GM23338 (cell line): ENCODE results near the gene RAP1GAP2.
A peak's percentile ranks its signal among the peaks of the same experiment; 100 is the strongest.

Experiments used
- EZH2 ChIP-seq: fragments of 200-600 bp; sonication (generic); IDR thresholded peaks from one replicate; pipeline ENCODE4 v1.8.0; 2017; ENCODE audit warnings: antibody characterized with exemption, mild to moderate bottlenecking, low read depth; ENCODE audit not compliant: unreplicated experiment
- EZH2phosphoT487 ChIP-seq: fragments of 200-600 bp; sonication (generic); IDR thresholded peaks from one replicate; pipeline ENCODE4 v1.8.1; 2018; ENCODE audit warnings: antibody characterized with exemption; ENCODE audit not compliant: unreplicated experiment
- JUNB ChIP-seq: IDR thresholded peaks from one replicate; pipeline ENCODE4 v1.6.1; 2016; ENCODE audit warnings: antibody characterized with exemption; ENCODE audit not compliant: unreplicated experiment
- POLR2AphosphoS5 ChIP-seq: IDR thresholded peaks from 2 replicates; pipeline ENCODE4 v1.6.1; 2016; ENCODE audit warnings: antibody characterized with exemption, low read depth
- ZNF114 ChIP-seq: fragments of 250-450 bp; sonication (Bioruptor Pico); IDR thresholded peaks from 2 replicates; pipeline ENCODE4 v1.5.0; 2020; ENCODE audit warnings: mild to moderate bottlenecking, moderate library complexity
- TF ChIP-seq, protein P1 (sequence below), 2 experiments: fragments of 200-600 bp in 1 of 2; sonication (generic) in 1 of 2; conservative IDR thresholded peaks; 2 replicates each; pipeline versions ENCODE4 v1.5.1 to v1.6.1; 2016 to 2017; ENCODE audit warnings: antibody characterized with exemption in 2 of 2, low read depth in 2 of 2, mild to moderate bottlenecking in 2 of 2, moderate library complexity in 1 of 2
- TF ChIP-seq, protein P2 (sequence below): IDR thresholded peaks from one replicate; pipeline ENCODE4 v1.6.1; 2018; ENCODE audit warnings: antibody characterized with exemption; ENCODE audit not compliant: unreplicated experiment

DNA sequence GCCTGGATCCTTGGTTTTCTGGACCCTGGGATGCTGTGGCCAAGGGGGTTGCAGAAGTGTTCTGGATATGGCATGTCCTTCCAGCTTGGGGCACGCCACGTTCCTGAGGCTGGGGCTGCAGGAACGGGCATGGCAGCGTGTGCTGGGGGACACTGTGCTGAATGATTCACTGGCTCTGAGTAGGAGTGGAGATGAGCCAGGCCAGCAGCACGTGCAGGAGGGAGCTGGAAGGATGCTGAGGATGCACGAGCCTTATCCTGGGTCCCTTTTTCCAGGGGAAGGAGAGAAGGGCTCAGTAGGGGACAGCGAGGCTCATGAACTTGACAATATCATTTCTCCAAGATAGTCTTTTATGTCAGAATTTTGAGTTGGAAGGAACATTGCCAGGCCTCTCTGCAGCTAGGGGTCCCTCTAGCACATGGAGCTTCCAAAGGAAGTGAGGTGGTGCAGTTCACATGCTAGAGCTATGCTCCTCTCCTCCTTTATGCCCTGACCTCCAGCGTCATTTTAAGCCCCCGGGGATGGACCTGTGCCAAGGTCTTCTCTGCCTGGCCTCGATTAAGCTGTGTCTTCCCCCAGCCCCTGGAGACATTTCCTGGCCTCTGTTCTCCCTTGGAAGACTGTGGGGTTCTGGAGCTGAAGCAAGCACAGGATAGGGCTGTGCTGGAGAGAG lies 141.2 kb downstream of the RAP1GAP2 start:
- TF ChIP-seq, protein P1, sequence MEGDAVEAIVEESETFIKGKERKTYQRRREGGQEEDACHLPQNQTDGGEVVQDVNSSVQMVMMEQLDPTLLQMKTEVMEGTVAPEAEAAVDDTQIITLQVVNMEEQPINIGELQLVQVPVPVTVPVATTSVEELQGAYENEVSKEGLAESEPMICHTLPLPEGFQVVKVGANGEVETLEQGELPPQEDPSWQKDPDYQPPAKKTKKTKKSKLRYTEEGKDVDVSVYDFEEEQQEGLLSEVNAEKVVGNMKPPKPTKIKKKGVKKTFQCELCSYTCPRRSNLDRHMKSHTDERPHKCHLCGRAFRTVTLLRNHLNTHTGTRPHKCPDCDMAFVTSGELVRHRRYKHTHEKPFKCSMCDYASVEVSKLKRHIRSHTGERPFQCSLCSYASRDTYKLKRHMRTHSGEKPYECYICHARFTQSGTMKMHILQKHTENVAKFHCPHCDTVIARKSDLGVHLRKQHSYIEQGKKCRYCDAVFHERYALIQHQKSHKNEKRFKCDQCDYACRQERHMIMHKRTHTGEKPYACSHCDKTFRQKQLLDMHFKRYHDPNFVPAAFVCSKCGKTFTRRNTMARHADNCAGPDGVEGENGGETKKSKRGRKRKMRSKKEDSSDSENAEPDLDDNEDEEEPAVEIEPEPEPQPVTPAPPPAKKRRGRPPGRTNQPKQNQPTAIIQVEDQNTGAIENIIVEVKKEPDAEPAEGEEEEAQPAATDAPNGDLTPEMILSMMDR (conservative IDR thresholded peaks at IDR 0.05; ENCODE audit: low read depth in 2 of 2), result peak in 1 of 2 experiments; percentile 40; a peak in 2 of 4 replicates
- TF ChIP-seq EZH2phosphoT487 (no peak), JUNB (no peak), ZNF114 (CRISPR knock-in tag) (no peak), EZH2 (no peak), POLR2AphosphoS5 (no peak)
- TF ChIP-seq, protein P2, sequence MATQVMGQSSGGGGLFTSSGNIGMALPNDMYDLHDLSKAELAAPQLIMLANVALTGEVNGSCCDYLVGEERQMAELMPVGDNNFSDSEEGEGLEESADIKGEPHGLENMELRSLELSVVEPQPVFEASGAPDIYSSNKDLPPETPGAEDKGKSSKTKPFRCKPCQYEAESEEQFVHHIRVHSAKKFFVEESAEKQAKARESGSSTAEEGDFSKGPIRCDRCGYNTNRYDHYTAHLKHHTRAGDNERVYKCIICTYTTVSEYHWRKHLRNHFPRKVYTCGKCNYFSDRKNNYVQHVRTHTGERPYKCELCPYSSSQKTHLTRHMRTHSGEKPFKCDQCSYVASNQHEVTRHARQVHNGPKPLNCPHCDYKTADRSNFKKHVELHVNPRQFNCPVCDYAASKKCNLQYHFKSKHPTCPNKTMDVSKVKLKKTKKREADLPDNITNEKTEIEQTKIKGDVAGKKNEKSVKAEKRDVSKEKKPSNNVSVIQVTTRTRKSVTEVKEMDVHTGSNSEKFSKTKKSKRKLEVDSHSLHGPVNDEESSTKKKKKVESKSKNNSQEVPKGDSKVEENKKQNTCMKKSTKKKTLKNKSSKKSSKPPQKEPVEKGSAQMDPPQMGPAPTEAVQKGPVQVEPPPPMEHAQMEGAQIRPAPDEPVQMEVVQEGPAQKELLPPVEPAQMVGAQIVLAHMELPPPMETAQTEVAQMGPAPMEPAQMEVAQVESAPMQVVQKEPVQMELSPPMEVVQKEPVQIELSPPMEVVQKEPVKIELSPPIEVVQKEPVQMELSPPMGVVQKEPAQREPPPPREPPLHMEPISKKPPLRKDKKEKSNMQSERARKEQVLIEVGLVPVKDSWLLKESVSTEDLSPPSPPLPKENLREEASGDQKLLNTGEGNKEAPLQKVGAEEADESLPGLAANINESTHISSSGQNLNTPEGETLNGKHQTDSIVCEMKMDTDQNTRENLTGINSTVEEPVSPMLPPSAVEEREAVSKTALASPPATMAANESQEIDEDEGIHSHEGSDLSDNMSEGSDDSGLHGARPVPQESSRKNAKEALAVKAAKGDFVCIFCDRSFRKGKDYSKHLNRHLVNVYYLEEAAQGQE, result no peak
